ENCODE data around the gene LSM12. TPM values are rescaled to one million over a fixed set of nuclear protein-coding genes. Genes with fewer than 3 reads are reported as not detected.

The LSM12 gene
- total and polyA plus RNA-seq, 4 donors, result 14.8 to 54.6 (median 35.6) TPM

DNA sequence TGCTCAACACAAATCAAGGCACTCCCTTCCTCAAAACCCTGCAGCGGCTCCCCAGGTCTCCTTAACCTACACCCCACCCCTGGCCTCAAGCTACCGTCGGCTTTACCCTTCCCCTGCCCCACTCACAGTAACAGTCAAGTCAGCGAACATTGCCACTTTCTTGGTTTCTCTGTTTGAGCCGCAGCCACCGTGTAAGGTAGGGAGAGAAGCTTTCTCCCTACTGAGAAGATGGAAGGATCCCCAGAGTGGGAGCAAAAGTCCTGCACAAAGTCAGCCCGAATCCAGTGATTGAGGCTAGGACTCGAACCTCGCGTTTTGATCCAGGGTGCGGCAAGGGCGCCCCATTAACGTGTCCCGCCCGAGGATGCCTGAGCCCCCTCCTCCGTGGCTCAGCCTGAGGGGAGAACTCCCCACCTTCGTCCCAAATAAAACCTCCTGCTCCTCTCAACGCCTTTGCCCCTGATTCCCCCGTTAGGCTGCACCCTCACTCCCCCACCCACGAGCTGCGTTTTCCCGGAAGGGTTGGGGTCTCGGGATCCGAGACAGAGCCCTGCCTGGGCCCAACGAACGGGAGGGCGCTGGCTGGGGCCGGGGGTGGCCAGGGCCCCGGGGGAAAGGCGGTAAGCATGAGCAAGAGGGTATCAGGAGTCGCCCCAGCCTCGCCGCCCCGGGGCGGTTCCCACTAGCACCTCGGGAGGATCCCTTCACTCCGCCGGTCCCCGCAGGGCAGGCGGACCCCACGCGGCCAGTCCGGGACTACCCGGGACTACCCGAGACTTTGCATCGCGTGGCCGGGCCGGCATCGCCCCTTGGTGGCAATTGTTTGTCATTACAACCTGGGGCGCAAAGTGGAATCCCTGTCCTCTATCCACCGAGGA lies 72.0 kb downstream of the LSM12 start:
- Histone ChIP-seq H3K27me3 (ENCODE audit: control insufficient read depth in 3 of 3, insufficient read depth in 3 of 3, low read length in 2 of 3) (peaks cover 0 to 14% (median 6%) of the 10 kb centered on the region in 3 donors), H3K4me3 (no peak overlapping the region), H3K27ac (ENCODE audit: low read depth in 1 of 2, low read length in 1 of 2) (no peak overlapping the region), H3K36me3 (ENCODE audit: control insufficient read depth in 4 of 4, insufficient read depth in 4 of 4, low read length in 4 of 4) (no peaks in the 10 kb centered on the region), H3K4me1 (ENCODE audit: control insufficient read depth in 5 of 5, insufficient read depth in 5 of 5, low read length in 5 of 5) (peaks cover 0 to 5% (median 0%) of the 10 kb centered on the region in 5 donors), H3K9ac (ENCODE audit: insufficient read depth in 1 of 2, low read length in 2 of 2) (no peak overlapping the region), H3K9me3 (ENCODE audit: control insufficient read depth in 4 of 4, insufficient read depth in 3 of 4, low read length in 3 of 4) (peaks cover 0 to 3% (median 0%) of the 10 kb centered on the region in 4 donors)
- DNase-seq, result peak; percentile 49 to 68 (median 56)
- peak; percentile 49 for TF ChIP-seq CTCF (IDR thresholded peaks at IDR 0.05; ENCODE audit: control extremely low read depth, extremely low read depth)
- ATAC-seq (ENCODE audit: insufficient read depth, low FRiP score), result peak; percentile 59
- WGBS, 2 donors, result 9 to 10% methylated on average over 50 to 52 of the region's 52 CpGs

DNA sequence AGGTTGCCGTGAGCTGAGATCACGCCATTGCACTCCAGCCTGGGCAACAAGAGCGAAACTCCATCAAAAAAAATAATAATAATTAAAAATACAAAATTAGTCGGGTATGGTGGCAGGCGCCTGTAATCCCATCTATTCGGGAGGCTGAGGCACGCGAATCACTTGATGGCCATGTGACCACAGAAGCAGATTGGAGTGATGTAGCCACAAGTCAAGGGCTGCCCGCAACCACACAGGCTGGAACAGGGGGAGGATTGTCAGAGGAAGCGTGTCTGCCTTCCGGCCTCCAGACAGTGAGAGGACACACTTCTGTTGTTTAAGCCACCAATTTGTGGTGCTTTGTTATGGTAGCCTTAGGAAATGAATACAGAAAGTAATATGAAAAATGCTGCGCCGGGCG lies 73.8 kb downstream of the LSM12 start:
- peaks cover 0 to 16% (median 10%) of the 10 kb centered on the region in 3 donors for H3K27me3 ChIP-seq (ENCODE audit: control insufficient read depth in 3 of 3, insufficient read depth in 3 of 3, low read length in 2 of 3)
- 90 to 96% methylated on average over 14 of the region's 14 CpGs for WGBS, 2 donors
- H3K9ac ChIP-seq (ENCODE audit: insufficient read depth in 1 of 2, low read length in 2 of 2), result no peak overlapping the region
- no peak overlapping the region for H3K27ac ChIP-seq (ENCODE audit: low read depth in 1 of 2, low read length in 1 of 2)
- peaks cover 0 to 5% (median 0%) of the 10 kb centered on the region in 5 donors for H3K4me1 ChIP-seq (ENCODE audit: control insufficient read depth in 5 of 5, insufficient read depth in 5 of 5, low read length in 5 of 5)
- no peak overlapping the region for H3K4me3 ChIP-seq
- no peak for ATAC-seq (ENCODE audit: insufficient read depth, low FRiP score)
- peaks cover 0 to 3% (median 0%) of the 10 kb centered on the region in 4 donors for H3K9me3 ChIP-seq (ENCODE audit: control insufficient read depth in 4 of 4, insufficient read depth in 3 of 4, low read length in 3 of 4)
- H3K36me3 ChIP-seq (ENCODE audit: control insufficient read depth in 4 of 4, insufficient read depth in 4 of 4, low read length in 4 of 4), result no peaks in the 10 kb centered on the region
- DNase-seq, result no peak
- no peak for TF ChIP-seq CTCF (IDR thresholded peaks at IDR 0.05; ENCODE audit: control extremely low read depth, extremely low read depth)

DNA sequence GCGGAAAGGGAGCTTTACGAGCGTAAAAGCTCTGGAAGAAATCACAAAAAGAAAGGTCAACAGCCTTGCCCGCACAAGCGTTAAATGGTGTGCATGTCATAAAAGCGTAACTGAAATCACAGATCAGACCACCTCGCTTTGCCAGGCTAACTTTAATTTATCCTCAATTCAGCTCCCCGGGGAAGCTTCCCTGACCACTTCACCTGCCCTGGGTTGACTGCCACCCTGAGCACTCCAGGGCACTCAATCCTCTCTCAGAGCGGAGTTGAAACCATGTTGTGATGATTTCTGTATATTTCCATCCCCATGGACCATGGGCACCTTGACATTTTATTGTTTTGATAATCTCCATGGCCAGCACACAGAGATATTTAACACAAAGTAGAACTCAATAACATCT lies 78.2 kb downstream of the LSM12 start:
- no peak overlapping the region for H3K9ac ChIP-seq (ENCODE audit: insufficient read depth in 1 of 2, low read length in 2 of 2)
- H3K27me3 ChIP-seq (ENCODE audit: control insufficient read depth in 3 of 3, insufficient read depth in 3 of 3, low read length in 2 of 3), result peaks cover 0 to 24% (median 22%) of the 10 kb centered on the region in 3 donors
- H3K9me3 ChIP-seq (ENCODE audit: control insufficient read depth in 4 of 4, insufficient read depth in 3 of 4, low read length in 3 of 4), result no peaks in the 10 kb centered on the region
- 86 to 92% methylated on average over 9 of the region's 9 CpGs for WGBS, 2 donors
- no peak for ATAC-seq (ENCODE audit: insufficient read depth, low FRiP score)
- no peaks in the 10 kb centered on the region for H3K36me3 ChIP-seq (ENCODE audit: control insufficient read depth in 4 of 4, insufficient read depth in 4 of 4, low read length in 4 of 4)
- H3K4me3 ChIP-seq, result no peak overlapping the region
- DNase-seq, result no peak
- no peak for TF ChIP-seq CTCF (IDR thresholded peaks at IDR 0.05; ENCODE audit: control extremely low read depth, extremely low read depth)
- no peak overlapping the region for H3K27ac ChIP-seq (ENCODE audit: low read depth in 1 of 2, low read length in 1 of 2)
- peaks cover 0 to 7% (median 3%) of the 10 kb centered on the region in 5 donors for H3K4me1 ChIP-seq (ENCODE audit: control insufficient read depth in 5 of 5, insufficient read depth in 5 of 5, low read length in 5 of 5)

All from lung (tissue), 12 donors.